Right kidney (tissue), 9 donors: ENCODE data around the gene PIWIL4.

Source experiments
- DNase-seq: peaks from one replicate; pipeline ENCODE4 v3.0.0-alpha.2; 2016
- long read RNA-seq, 8 donors: transcript quantifications; one replicate each; lab custom pipeline, GENCODE V29; 2026

The PIWIL4 gene
- long read RNA-seq, donor 1: 0 reads
- long read RNA-seq, donor 2: 0 reads
- long read RNA-seq, donor 3: 0 reads
- long read RNA-seq, donor 4: 0 reads
- long read RNA-seq, donor 5, partial matches to known transcripts: 0 of 1 reads
- long read RNA-seq, donor 5, other reads (novel, unspliced or antisense): 0 of 1 reads
- long read RNA-seq, donor 6: 0 reads
- long read RNA-seq, donor 7: 0 reads
- long read RNA-seq, donor 8: 0 reads

GRCh38 chr11:94567181-94567670, at the start of gene PIWIL4:
TSS of gene PIWIL4 (plus strand) at chr11:94567368. CDS start at chr11:94567519, 151 bp downstream.
- DNase-seq: no peak

- no peak for DNase-seq
Observed at GRCh38 chr11:94518300-94518699, 48.9 kb upstream of the PIWIL4 start.

GRCh38 chr11:94519478-94520084, 47.6 kb upstream of the PIWIL4 start:
- DNase-seq: peak; percentile 30

- no peak for DNase-seq
Observed at GRCh38 chr11:94521684-94522083, 45.5 kb upstream of the PIWIL4 start.

GRCh38 chr11:94524341-94524740, 42.8 kb upstream of the PIWIL4 start:
- no peak for DNase-seq

- DNase-seq: peak; percentile 43
Observed at GRCh38 chr11:94525546-94526324, 41.4 kb upstream of the PIWIL4 start.

GRCh38 chr11:94526645-94527438, 40.3 kb upstream of the PIWIL4 start:
- DNase-seq: no peak

- DNase-seq: no peak
Observed at GRCh38 chr11:94528551-94528950, 38.6 kb upstream of the PIWIL4 start.

GRCh38 chr11:94532211-94532610, 35.0 kb upstream of the PIWIL4 start:
- no peak for DNase-seq

- no peak for DNase-seq
Observed at GRCh38 chr11:94533206-94533605, 34.0 kb upstream of the PIWIL4 start.

GRCh38 chr11:94533696-94534630, 33.2 kb upstream of the PIWIL4 start:
- DNase-seq: no peak

- no peak for DNase-seq
Observed at GRCh38 chr11:94536386-94536785, 30.8 kb upstream of the PIWIL4 start.

- no peak for DNase-seq
Observed at GRCh38 chr11:94537031-94537600, 30.1 kb upstream of the PIWIL4 start.

GRCh38 chr11:94539420-94539819, 27.7 kb upstream of the PIWIL4 start:
- DNase-seq: no peak

- DNase-seq: peak; percentile 99
Observed at GRCh38 chr11:94543695-94544645, 23.2 kb upstream of the PIWIL4 start, which contains the start of gene FUT4. TSS of gene FUT4 (plus strand) at chr11:94543921. CDS start at chr11:94544134, 213 bp downstream.

- peak; percentile 84 for DNase-seq
Observed at GRCh38 chr11:94544646-94545263, 22.4 kb upstream of the PIWIL4 start.

- DNase-seq: peak; percentile 10
Observed at GRCh38 chr11:94545264-94546161, 21.7 kb upstream of the PIWIL4 start.

- DNase-seq: no peak
Observed at GRCh38 chr11:94546162-94546470, 21.1 kb upstream of the PIWIL4 start.
